Stimulated activated CD8-positive, alpha-beta memory T cell treated with anti-CD3 and anti-CD28 coated beads, Interleukin-15, amount 100 ng/mL, for 4 hours (primary cell): ENCODE results near the gene TRMT44.
"Not testable (repeated sequence)": the region's sequence is repeated elsewhere in the genome, so short reads cannot be mapped to it uniquely, and the experiment has no call there.

Experiments used
- DNase-seq, 2 donors: peaks; one replicate each; pipeline ENCODE4 v3.0.0-alpha.2; 2020; ENCODE audit warnings: low read depth in 2 of 2

TRMT44 gene

DNA sequence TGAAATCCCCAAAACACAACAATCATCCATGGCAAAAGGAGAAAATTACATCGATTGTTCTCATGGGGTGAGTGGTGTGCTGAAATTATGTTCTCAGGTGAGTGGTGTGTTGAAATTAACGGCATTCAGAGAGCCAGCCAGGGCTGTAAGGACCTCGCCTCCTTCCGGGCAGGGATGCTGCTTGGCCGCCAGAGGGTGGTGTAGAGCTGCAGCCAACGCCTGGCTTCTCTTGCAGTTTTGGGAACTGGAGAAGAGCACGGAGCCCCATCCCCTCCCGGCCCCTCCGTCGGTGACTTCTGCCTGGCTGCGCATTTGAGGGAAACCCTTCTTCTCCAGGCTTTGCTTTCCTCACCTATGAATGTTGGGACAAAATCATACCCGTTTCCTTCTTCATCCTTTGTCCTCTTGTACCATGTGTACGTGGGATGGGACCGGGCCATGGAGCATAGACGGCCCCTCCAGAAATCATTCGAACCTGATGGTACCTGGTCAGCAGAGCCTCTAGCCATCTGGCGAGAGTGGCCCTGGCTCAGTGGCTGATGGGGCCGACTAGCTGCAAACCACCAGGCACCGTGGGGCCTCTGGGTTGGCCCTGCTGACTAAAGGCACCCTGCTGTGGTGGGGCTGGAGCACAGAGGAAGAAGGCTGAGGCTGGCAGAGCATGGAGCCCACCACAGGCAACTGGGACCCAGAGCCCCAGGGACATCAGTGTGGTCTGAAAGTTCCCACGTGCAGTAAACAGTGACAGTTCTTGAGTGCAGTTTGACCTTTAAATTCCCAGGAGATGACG, 28.4 kb downstream of the TRMT44 start:
- no peak for DNase-seq

DNA sequence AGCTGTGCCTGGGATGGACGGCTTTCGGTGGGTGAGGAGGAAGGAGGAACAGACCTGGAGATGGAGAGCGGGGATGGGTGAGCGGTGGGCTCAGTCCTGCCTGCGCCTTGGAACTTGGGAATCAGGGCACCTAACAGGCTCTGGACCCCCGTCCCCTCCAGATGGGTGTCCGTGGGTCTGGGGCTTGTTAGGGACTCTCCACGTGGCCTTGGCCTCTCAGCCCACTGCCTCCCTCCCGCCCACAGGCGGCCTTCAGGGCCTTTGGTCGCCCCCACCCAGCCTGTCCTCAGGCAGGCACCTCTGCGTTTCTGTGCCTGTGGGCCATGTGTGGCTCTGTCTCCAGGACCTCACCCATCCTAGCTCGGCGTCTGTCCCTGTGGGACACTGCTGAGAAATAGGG, 29.0 kb downstream of the TRMT44 start:
- DNase-seq = no peak

DNA sequence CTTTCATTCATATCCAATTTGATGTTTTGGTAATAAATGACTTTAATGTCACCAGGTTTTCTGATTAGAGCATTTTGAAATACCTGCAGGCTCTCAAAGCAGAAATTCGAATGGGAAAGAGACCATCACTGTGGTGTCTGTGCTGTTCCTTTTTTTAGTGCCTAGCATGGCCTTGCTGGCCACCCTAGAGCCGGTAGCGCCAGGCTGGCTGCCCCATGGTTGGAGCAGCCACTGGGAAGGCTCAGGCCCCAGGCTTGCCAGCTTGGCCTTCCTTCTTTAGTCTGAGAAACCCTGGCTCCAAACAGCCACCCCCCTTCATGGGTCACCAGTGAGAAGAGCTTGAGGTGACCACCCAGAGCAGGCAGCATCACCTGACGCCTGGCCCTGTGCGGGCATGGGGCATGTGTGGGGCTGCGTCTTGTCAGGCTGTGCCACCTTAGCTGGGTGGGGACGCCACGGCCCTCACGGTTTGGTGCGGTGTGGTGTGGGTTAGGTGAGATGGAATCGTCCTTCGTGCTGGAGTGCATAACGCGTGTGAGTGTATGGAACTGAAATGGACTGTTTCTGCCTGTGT, 30.0 kb downstream of the TRMT44 start:
- no peak for DNase-seq

DNA sequence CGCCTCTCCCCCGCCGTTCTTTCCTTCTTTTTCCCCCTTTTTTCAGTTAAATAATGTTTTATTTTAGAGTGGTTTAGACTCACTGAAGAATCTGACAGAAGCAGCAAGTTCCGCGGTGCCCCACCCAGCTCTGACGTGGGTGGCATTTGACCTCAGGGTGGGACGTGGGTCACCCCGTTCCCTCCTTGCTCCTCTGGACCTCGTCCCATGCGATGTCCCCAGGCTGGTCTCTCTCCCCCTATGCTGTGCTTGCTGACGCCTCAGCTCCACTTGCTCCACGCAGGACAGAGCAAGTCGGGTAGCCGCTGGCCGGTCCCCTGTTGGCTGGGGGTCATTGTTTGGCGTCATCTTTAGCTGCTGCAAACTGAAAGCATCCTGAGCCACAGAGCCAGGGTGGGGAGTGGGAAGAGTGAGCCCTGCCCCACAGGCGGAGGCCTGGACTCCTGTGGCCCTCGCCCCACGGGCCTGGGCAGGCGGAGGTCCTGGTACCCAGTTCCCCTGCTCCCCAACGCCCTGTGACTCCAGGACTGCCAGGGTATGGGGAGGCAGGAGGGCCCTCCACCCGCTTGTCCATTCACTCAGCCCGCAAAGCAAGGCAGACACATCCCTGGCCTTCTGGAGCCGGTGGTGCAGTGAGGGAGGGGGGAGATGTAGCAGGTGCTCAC, 30.8 kb downstream of the TRMT44 start:
- no peak for DNase-seq

DNA sequence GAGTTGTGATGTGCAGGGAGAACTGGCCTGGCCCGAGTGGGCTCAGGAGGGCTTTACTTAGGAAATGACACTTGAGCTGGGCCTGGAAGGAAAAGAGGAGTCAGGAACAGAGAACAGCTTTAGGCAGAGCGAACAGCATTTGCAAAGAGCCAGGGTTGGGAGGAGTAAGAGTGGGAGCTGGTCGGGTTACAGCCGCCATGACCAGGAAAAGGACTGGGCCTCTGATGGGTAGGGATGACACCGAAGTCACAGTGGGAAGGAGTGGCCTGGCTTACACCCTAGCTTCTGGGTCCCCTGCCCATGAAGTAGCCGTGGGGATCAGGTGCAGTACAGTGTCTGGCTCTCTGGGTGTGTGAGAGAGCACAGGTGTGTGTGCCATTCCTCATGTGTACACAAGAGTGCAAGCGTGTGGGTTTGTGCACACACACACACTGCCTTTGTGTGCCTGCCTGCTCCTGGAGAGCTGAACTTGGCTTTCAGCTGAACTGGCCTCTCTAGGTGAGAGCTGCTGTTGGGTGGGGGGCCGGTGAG, 31.6 kb downstream of the TRMT44 start:
- DNase-seq = no peak

DNA sequence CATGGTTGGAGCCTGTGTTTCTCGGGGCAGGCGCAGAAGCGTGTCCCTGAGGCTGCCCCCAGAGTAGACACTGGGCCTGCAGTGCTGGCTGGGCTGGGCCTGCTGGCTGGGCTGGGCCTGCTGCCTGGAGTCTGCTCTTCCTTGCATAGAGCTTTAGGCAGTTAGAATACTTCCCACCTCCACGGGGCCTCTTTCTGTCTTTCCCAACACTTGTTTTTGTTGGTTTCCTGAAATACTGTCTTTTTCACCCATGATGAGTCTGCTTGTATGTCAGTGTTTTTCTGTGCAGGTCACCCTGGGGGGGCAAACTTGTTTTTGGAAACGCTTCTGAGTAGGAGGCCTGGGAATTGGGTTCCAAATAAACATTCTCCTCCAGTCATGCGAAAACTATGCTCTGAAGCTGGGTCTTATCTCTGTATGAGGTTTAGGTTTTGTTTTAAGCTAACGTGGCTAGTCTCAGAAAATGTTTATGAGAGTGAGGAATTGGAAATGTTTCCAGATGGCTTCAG, 32.2 kb downstream of the TRMT44 start:
- no peak for DNase-seq

DNA sequence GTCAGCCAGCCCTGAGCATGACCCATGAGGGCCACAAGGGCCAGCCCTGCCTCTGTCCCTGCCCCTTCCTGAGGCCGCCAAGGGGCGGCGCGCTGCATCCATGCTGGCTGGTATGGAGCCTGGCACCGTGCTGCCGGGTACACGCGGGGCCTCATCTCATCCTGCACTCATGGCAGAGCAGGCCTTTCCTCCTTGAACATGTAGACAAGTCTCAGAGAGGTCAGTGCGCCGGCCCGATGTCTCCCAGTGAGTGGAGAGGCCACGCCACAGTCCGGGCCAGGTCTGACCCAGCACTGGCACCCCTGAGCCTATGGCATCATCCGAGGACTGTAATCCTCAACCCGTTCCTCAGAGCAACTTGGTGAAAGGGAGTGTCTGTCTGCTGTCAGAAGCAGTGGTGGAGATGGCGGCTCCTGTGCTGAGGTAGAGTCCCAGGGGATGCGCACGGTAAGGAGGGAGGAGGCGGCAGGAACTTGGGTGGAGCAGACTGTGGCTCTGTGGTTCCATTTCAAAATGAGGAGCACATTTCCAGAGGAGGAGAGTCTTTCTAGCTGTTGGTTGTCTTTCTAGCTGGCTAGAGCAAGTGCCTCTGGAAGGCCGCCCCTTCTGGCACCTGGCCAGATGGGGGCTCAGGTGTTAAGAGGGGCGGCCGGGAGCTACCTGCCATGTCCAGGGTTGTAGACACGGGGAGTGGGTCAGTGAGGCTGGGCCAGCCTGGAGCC, 32.8 kb downstream of the TRMT44 start:
- DNase-seq = no peak

DNA sequence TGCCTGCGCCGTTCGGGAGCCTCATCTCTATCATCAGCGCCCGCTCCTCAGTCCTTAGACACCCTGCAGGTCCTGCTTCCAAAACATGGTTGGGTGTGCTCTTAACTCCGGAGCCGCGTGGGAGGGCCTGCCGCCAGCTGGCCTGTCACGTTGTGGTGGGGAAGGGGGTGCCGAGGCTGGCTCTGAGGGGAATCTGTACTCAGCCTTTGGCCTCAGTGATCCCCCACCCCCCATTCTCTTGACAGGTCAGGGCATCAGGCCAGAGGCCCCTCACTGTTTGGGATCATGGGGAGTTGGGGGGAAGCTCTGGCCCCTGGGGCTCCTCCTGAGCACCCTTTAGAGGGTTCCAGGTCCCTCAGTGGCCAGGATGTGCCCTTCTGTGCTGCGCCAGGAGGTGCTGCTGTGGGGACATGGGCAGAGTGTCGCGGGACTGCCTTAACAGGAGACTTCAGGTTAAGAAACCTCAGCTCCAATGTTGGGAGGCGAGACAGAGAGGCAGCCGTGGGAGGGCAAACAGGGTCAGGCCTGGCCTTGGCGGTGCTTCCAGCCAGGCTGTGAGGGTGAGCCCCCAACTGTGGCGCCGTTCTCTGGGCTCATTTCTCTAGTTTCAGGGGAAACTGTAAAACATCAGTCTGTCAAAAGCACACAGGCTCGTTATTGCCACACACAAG, 33.5 kb downstream of the TRMT44 start:
- DNase-seq = no peak

DNA sequence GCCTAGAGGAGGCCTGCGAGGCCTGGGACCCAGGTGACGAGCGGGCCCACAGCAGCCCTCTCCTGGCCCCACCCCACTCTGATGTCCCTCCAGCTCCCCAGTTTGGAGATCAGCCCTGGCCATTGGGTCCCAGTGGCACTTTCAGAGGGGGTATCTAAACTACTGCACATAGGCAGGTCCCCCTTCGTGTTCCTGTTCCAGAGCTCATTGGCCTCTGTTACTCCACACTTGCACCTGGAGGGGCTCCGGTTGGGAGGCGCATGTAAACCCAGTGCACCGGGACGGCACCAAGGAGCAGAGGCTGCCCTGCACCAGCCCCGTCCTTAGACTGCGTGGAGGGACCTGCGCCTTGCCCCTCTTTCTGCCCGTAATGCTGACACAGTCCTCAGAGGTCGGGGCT, 34.3 kb downstream of the TRMT44 start:
- DNase-seq = no peak

DNA sequence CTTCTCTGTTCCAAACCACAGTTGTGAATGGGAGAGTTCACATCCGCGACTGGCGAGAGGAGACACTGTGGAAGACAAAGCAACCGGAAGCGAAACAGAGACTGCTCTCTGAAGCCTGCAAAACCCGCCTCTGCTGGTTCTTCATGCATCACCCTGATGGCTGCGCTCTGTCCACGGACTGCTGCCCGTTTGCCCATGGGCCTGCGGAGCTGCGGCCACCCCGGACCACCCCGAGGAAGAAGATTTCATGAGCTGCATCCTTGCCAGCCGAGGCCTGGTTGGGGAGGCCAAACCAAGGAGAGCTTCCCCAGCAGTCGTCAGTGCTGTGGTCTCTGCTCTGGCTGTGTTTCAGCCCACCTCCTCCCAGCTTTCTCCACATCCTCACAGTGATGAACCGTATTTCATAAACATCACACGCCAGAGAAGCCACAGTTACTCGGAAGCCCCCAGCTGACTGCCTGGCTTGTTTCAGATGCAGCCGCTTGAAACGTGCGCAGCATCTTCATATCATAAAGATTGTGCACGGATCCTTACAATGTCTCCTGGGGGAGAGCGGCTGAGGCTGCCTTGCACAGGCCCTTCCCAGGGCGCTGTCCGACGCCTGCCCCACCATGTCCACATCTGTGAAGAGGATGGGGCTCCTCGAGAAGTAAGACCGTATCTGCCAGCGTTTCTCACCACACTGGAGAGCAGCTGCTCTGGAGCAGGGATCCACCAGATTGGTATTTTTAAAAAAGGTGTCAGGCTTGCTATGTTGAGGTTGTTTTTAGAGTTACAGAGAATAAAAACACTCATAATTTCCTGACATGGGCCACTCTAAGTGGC, 35.4 kb downstream of the TRMT44 start:
- no peak for DNase-seq

DNA sequence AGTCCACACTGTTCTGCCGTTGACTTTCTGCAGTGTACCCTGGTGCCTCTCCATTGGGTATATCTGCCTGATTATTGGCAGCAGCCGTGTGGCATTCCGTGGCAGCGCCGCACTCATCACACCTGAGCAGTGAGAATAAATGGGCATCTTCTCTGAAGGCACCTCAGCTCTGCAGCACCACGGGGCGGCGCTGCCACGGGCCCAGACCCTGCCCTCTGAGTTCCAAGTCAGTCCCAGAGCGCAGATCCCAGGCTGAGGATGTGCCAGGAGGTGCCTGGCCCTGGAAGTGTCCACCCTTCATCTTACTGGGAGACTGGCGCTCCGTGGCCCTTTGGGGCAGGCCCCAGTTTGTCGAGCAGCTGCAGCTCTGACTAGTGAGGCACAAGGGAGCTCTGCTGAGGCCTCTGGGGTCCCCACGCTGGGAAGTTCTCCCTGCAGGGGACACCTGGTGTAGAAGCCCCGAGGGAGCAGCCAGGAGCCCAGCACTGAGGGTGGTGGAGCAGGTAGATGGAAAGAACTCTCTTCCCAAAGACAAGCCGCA, 36.6 kb downstream of the TRMT44 start:
- DNase-seq = no peak

DNA sequence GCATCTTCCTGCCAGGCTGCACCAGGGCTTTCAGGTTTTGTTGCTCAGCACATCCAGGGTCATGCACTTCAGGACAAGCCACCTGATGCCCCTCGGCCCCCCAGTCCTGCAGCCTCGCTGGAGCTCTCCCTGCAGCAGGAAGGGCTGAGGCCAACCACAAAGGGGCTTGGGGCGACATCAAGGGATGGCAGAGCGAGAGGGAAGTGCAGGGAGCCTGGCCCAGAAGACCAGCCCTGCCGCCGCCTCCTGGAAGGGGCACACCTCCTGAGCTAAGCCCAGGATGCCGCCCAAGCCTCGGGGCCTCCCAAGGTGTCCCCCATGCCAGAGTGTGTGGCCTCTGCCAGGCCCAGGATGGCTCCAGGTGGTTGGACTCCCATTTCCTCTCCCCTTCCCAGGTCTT, 37.1 kb downstream of the TRMT44 start:
- DNase-seq = no peak

DNA sequence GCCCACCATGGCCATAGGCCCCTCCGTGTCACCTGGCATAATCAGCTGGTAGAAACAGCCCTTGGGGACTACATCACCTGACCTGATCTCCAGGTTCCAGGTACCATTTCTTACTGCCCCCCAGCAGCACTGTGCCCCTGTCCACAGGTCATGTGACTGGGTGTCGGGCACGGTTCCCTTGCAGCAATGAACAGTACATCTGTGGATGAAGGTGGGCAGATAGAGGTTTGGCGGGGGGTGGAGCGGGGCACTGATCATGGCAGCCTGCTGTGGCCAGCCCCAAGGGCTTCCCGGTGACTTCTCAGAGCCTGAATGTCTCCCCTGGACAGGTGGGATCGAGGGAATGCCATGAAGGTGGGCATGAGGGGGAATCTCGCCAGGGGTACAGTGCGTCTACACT, 37.8 kb downstream of the TRMT44 start:
- DNase-seq = no peak

DNA sequence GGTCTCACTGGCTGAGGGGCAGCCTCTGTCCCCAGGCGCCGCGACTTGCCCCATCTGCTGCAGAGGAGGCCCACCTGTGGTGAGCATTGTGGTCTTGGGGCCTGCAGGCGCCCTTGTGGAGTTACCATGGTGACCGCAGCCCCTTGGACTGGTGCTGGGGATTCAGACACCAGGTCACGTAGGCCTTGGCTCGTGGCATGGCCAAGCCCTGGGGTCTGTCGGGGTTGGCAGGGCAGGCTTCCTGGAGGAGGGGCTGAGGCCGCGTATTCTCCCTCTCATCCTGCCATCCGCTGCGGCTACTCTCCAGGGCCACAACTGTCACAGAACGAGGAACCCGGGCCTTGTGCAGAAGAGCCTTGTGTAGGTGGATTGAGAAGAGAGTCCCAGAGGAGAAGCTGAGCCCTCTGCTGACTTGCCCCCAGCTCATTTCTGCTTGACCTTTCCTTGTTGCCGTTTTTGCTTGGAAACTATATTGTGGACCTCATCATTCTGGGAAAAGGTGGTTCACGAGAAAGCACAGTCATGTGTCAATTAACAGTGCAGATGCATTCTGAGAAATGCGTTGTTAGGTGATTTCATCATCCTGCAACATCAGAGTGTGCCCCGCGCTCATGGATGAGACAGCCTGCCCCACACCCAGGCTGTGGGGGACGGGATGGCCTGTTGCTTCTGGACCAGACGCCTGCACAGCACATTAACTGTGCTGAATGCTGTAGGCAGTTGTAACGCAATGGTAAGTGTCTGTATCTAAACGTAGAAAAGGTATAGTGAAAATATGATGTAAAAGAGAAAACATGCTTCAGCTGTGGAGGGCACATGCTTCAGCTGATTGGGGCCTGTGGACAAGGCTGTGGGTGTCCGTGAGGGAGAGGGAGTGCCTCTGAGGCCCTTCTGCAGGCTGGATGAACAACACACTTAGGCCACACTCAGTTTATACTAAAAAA, 38.5 kb downstream of the TRMT44 start:
- no peak for DNase-seq

DNA sequence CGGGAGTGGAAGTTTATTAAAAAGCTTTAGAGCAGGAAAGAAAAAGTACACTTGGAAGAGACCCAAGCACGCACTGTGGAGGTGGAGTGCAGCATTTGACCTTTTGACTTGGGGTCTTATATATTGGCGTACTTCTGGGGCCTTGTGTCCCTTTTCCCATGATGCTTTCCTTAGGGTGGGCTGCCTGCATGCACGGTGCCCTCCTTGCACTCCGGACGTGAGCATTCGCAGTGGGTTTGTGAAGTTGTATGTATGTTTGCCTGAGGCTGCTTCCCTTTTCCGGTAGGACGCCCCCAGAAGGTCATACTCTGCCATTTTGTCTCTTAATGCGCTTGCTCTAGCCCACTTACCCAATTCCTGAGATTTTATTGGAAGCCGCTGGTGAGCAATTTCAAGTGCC, 39.6 kb downstream of the TRMT44 start:
- no peak for DNase-seq

DNA sequence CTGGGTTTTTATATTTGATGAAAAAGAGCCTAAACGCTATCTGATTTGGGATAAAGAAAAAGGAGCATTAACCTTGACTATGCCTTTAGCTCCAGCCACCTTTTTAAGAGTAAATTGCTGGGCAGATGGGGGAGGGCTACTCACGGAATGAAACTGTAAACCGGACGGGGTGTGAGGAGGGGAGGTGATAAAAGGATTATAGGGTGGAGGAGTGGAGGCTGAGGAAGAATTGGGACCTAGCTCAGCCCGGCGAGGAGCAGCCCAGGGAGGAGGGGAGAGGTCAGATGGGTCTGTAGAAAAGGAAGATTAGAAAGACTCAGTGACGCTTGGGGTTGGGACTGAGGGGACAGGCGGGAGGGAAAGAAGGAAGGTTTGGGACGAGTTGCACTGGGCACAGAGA, 46.1 kb downstream of the TRMT44 start:
- DNase-seq = not testable (repeated sequence)

DNA sequence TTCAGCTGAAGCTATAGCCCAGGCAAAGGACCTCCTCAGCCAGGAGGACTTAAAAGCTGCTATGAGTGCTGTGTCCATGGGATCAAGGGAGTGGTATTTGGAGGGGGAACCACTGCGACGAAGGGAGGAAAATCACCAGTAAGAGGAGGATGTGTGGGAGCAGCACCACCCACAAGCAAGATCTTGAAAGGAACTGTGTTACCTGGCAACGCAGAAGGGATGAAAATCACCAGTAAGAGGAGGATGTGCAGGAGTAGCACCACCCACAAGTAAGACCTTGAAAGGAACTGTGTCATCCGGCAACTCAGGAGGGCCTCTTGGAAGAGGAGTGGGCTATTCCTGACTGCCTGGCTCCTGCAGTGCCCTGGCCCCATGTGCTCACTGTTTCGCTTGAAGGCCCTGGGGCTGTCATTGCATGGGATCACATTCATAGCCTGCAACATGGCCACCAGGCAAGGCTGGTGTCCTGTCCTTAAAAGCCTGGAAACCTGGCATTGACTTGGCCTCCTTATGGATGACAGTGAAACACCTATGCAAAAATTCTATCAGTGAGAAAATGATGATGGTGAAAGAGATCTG, 48.3 kb downstream of the TRMT44 start:
- no peak for DNase-seq

DNA sequence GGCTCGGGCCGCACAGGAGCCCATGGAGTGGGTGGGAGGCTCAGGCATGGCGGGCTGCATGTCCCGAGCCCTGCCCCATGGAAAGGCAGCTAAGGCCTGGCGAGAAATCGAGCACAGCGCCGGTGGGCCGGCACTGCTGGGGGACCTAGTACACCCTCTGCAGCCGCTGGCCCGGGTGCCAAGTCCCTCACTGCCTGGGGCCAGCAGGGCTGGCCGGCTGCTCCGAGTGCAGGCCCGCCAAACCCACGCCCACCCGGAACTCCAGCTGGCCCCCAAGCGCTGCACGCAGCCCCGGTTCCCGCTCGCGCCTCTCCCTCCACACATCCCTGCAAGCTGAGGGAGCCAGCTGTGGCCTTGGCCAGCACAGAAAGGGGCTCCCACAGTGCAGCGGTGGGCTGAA, 50.9 kb downstream of the TRMT44 start:
- not testable (repeated sequence) for DNase-seq

DNA sequence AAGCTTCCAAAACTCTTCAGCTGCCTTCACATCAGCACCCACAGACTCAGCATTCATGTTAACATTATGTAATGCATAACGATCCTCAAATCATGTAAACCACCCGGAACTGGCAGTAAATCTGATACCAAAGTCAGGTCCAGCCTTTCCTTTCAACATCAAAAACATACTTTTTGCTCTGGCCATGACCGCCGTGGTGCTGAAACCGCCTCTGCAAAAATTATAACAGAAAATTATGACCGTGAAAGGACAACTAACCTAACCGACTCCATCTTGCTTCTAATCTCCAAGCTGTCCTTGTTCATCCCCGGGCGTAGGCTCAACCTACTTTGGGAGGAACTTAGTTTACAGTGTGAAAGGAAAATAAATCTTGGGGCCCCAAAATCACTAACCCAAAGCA, 51.6 kb downstream of the TRMT44 start:
- DNase-seq = no peak
